Lower lobe of right lung (tissue), 2 donors: Measurements from ENCODE around the gene MAN2A1. TPM values are rescaled to one million over a fixed set of nuclear protein-coding genes. Genes with fewer than 3 reads are reported as not detected.

Source experiments
- ATAC-seq, 2 donors: fragments of 200-7000 bp; cut with Tn5 transposase; one replicate each; pipeline ENCODE4 v1.9.1; 2020 to 2022; ENCODE audit warnings: mild to moderate bottlenecking in 2 of 2, moderate library complexity in 2 of 2
- DNase-seq: peaks from one replicate; pipeline ENCODE4 v3.0.0-alpha.2; 2020
- H3K27ac ChIP-seq: fragments of 200-600 bp; one replicate; pipeline ENCODE4 v1.8.0; 2022
- H3K27me3 ChIP-seq: fragments of 200-600 bp; one replicate; pipeline ENCODE4 v1.8.0; 2022; ENCODE audit warnings: low read depth
- H3K36me3 ChIP-seq: fragments of 200-600 bp; one replicate; pipeline ENCODE4 v1.8.0; 2022; ENCODE audit warnings: mild to moderate bottlenecking
- H3K4me1 ChIP-seq: fragments of 200-600 bp; one replicate; pipeline ENCODE4 v1.8.0; 2022
- H3K4me3 ChIP-seq: fragments of 200-600 bp; one replicate; pipeline ENCODE4 v1.8.0; 2022; ENCODE audit warnings: mild to moderate bottlenecking
- H3K9me3 ChIP-seq: fragments of 200-600 bp; one replicate; pipeline ENCODE4 v1.8.0; 2022
- intact Hi-C: fragments of 100-400 bp; cut with DNase I; formaldehyde crosslinking; loops from one replicate; pipeline ENCODE4 v1.11.0; 2022
- total RNA-seq: library from RNA; stranded (reverse); fragmentation: NEBNext Ultra II Directional; extraction: Animal tissue kit (Norgen Biotek cat#: 25700); gene quantifications from one replicate; pipeline ENCODE4 v1.2.1, GENCODE V29; 2021
- TF ChIP-seq, protein P1 (sequence below): fragments of 200-600 bp; IDR thresholded peaks from one replicate; pipeline ENCODE4 v1.8.0; 2022; ENCODE audit warnings: antibody characterized with exemption, mild to moderate bottlenecking
- donor health status: DM: no; HTN: yes; CAD: no; lungs with severe emphysema.

Gene MAN2A1
- total RNA-seq, 1 donor from 2014 or later: 42.9 TPM

DNA sequence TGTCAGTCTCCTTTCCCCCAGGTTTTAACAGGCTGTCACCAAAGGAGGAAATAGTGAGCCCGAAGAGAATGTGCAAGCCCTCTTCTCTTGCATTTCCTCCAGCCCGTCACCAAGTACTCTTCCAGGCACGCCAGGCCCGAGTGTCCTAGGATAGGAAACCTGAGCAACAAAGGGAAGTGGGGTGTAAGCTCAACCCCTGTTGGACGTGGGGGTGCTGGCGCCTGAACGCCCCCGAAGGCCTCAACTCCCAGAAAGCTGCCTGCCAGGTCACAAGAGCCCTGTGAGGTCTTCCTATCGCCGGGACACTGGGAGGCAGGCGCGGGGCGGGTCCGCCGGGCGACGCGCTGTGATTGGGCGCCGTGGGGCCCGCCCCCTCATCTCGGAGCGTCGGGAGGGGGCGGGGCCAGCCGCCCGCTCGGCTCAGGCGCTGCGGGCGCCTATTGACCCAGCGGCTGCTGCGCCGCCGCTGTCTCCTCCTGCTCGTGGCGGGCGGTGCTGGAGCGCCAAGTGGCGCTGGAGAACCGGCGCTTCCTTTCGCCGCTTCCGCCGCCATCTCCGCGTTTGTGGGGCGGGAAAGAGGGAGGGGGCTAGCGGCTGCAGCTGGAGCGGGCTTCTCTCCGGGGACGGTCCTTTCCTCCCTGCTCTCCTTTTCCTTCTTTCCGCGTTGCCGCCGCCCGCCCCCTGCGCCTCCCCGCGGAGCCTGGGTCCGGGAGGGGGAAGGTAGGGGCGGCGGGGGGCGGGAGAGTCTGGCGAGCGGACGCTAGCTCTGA lies 572 bp upstream of the MAN2A1 start:
- Histone ChIP-seq H3K27ac (peak overlapping the region; percentile 94), H3K9me3 (no peaks in the 10 kb centered on the region), H3K4me1 (peaks cover 20% of the 10 kb centered on the region), H3K36me3 (no peaks in the 10 kb centered on the region), H3K4me3 (peak overlapping the region; percentile 89), H3K27me3 (no peaks in the 10 kb centered on the region)
- TF ChIP-seq, protein P1, sequence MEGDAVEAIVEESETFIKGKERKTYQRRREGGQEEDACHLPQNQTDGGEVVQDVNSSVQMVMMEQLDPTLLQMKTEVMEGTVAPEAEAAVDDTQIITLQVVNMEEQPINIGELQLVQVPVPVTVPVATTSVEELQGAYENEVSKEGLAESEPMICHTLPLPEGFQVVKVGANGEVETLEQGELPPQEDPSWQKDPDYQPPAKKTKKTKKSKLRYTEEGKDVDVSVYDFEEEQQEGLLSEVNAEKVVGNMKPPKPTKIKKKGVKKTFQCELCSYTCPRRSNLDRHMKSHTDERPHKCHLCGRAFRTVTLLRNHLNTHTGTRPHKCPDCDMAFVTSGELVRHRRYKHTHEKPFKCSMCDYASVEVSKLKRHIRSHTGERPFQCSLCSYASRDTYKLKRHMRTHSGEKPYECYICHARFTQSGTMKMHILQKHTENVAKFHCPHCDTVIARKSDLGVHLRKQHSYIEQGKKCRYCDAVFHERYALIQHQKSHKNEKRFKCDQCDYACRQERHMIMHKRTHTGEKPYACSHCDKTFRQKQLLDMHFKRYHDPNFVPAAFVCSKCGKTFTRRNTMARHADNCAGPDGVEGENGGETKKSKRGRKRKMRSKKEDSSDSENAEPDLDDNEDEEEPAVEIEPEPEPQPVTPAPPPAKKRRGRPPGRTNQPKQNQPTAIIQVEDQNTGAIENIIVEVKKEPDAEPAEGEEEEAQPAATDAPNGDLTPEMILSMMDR: no peak
- DNase-seq (peak; percentile 92), ATAC-seq (peak; percentile 96 to 97)
- intact Hi-C loops: no loop called here

DNA sequence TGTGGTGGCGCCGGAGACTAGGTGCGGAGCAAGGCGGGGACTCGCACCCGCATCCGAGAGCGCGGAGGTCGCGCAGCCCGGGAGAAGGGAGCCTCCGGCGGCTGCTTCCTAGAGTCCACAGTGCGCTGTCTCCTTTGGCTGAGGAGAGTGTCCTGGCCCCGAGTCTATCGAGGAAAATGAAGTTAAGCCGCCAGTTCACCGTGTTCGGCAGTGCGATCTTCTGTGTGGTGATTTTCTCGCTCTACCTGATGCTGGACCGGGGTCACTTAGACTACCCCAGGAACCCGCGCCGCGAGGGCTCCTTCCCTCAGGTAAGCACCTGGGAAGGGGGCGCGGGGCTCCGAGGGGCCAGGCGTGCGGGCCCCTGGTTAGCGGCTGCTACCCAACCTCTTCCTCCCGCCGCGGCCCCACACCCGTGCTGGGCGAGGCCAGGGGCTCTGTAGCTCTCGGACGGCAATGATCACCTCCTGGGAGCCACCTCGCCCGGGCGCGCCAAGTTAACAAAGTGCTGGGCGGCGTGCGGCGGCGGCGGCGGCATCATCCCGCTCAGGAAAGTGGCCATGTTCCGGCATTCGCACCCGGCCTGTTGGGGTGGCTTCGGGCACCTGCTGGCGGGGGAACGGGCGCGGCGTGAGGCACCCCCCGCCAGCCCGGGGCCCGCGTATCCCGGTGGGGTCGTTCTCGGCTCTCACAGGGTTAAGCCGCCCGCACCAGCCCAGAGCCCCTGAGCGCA lies 681 bp downstream of the MAN2A1 start:
- no peaks in the 10 kb centered on the region for H3K36me3 ChIP-seq
- ATAC-seq (peak; percentile 29 to 38), DNase-seq (peak; percentile 67)
- peaks cover 33% of the 10 kb centered on the region for H3K4me1 ChIP-seq
- H3K27ac ChIP-seq: peak overlapping the region; percentile 94
- H3K27me3 ChIP-seq: no peaks in the 10 kb centered on the region
- intact Hi-C loops: no loop called here
- TF ChIP-seq, protein P1: no peak
- peak overlapping the region; percentile 89 for H3K4me3 ChIP-seq
- H3K9me3 ChIP-seq: no peaks in the 10 kb centered on the region

DNA sequence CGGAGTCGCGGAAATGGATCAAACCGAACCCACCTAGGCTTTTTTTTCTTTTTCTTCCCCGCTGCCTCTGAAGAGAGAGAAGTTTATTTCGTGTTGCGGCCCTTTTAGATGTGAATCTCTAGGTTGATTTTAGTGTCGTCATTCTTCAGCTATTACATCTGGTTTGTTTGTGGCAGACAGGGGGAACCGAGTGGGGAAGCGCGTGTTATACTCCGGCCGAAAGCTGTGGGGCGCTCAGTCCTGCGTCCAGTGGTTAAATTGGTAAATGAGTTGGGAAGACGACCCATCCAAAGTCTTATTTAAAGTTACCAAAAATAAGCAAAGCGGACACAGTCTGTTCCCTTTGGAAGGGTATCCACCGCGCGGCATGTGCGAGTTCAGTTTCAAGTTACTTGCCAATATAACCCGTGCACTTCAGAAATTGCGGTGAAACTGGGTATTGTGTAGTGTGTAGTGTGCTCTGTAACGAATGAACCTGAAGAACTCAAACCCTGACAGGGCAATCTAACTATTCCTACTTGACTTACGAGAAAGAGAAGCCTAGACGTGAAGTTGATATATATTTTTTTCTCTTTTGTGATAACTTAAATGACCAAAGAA lies 1.3 kb downstream of the MAN2A1 start:
- DNase-seq (peak; percentile 78), ATAC-seq (peak; percentile 56 to 59)
- intact Hi-C loops: no loop called here
- TF ChIP-seq, protein P1: peak; percentile 71
- Histone ChIP-seq H3K36me3 (no peaks in the 10 kb centered on the region), H3K9me3 (no peaks in the 10 kb centered on the region), H3K4me1 (peaks cover 40% of the 10 kb centered on the region), H3K27me3 (no peaks in the 10 kb centered on the region), H3K27ac (peak overlapping the region; percentile 94), H3K4me3 (peak overlapping the region; percentile 89)

DNA sequence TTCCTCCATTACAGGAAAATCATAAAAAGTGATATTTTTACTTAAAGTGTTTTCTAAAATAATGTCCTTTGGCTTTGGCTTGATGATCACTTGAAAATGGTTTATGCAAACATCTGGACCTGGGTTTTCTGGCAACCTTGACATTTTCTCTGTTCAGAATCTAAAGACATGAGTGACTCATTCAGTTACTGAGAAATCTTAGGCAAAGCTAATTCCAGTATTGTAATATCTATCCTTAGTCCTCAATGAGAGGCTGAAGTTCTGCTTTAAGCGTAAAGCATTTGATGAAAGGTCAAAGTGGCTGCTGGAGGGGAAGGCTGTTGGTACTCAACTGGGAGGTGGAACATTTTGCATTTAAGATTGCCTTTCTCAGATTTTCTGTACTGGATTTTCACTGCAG lies 2.3 kb downstream of the MAN2A1 start:
- H3K27ac ChIP-seq: no peak overlapping the region
- TF ChIP-seq, protein P1: no peak
- H3K4me3 ChIP-seq: peak overlapping the region; percentile 89
- intact Hi-C loops: no loop called here
- DNase-seq (no peak), ATAC-seq (no peak)
- no peaks in the 10 kb centered on the region for H3K36me3 ChIP-seq
- H3K4me1 ChIP-seq: peaks cover 49% of the 10 kb centered on the region
- H3K27me3 ChIP-seq: no peaks in the 10 kb centered on the region
- no peaks in the 10 kb centered on the region for H3K9me3 ChIP-seq

DNA sequence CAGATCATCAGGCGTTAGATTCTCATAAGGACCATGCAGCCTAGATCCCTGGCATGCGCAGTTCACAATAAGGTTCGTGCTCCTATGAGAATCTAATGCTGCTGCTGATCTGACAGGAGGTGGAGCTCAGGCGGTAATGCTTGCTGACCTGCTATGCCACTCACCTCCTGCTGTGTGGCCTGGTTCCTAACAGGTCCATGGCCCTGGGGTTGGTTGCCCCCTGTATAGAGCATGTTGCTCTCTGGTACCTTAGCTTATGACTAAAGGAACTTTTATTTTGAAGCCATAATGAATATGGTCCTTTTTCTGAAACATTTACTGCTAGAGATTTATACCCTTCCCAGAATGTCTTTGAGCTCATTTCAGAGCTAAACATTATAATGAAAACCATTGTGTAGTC lies 3.1 kb downstream of the MAN2A1 start:
- no peak overlapping the region for H3K4me3 ChIP-seq
- H3K9me3 ChIP-seq: no peaks in the 10 kb centered on the region
- H3K4me1 ChIP-seq: peaks cover 57% of the 10 kb centered on the region
- TF ChIP-seq, protein P1: no peak
- H3K27me3 ChIP-seq: no peaks in the 10 kb centered on the region
- intact Hi-C loops: no loop called here
- no peak for ATAC-seq
- H3K36me3 ChIP-seq: no peaks in the 10 kb centered on the region
- H3K27ac ChIP-seq: no peak overlapping the region
- DNase-seq: no peak
